ENCODE results near the gene RNF114. TPM values are rescaled to one million over a fixed set of nuclear protein-coding genes. Genes with fewer than 3 reads are reported as not detected.
A peak's percentile ranks its signal among the peaks of the same experiment; 100 is the strongest.

The RNF114 gene, protein sequence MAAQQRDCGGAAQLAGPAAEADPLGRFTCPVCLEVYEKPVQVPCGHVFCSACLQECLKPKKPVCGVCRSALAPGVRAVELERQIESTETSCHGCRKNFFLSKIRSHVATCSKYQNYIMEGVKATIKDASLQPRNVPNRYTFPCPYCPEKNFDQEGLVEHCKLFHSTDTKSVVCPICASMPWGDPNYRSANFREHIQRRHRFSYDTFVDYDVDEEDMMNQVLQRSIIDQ
- total RNA-seq, result 89.2 TPM
- polyA plus RNA-seq (ENCODE audit: insufficient read depth, low read depth, low replicate concordance), result 70.7 TPM
- long read RNA-seq, donor 1, transcript RNF114-201 (6 exons, 2,503 nt), result major isoform, 12 of 20 reads
- long read RNA-seq, donor 1, partial matches to known transcripts, result 5 of 20 reads
- long read RNA-seq, donor 1, other reads (novel, unspliced or antisense), result 0 of 20 reads
- long read RNA-seq, donor 2, transcript RNF114-201 (6 exons, 2,503 nt), result major isoform, 23 of 29 reads
- long read RNA-seq, donor 2, partial matches to known transcripts, result 0 of 29 reads
- long read RNA-seq, donor 2, other reads (novel, unspliced or antisense), result 0 of 29 reads
- long read RNA-seq, donor 3, transcript RNF114-201 (6 exons, 2,503 nt), result major isoform, 38 of 52 reads
- long read RNA-seq, donor 3, transcript RNF114-207 (4 exons, 2,006 nt), result minor isoform, 6 of 52 reads
- long read RNA-seq, donor 3, partial matches to known transcripts, result 5 of 52 reads
- long read RNA-seq, donor 3, other reads (novel, unspliced or antisense), result 0 of 52 reads
- long read RNA-seq, donor 4, transcript RNF114-201 (6 exons, 2,503 nt), result major isoform, 20 of 27 reads
- long read RNA-seq, donor 4, partial matches to known transcripts, result 0 of 27 reads
- long read RNA-seq, donor 4, other reads (novel, unspliced or antisense), result 0 of 27 reads
- long read RNA-seq, donor 5, partial matches to known transcripts, result 0 of 2 reads
- long read RNA-seq, donor 5, other reads (novel, unspliced or antisense), result 0 of 2 reads
- long read RNA-seq, donor 6, transcript RNF114-201 (6 exons, 2,503 nt), result major isoform, 19 of 22 reads
- long read RNA-seq, donor 6, partial matches to known transcripts, result 0 of 22 reads
- long read RNA-seq, donor 6, other reads (novel, unspliced or antisense), result 0 of 22 reads
- long read RNA-seq, donor 7, transcript RNF114-201 (6 exons, 2,503 nt), result major isoform, 53 of 73 reads
- long read RNA-seq, donor 7, partial matches to known transcripts, result 2 of 73 reads
- long read RNA-seq, donor 7, other reads (novel, unspliced or antisense), result 15 of 73 reads
- long read RNA-seq, donor 8, transcript RNF114-201 (6 exons, 2,503 nt), result major isoform, 14 of 26 reads
- long read RNA-seq, donor 8, partial matches to known transcripts, result 6 of 26 reads
- long read RNA-seq, donor 8, other reads (novel, unspliced or antisense), result 0 of 26 reads
- long read RNA-seq, donor 9, transcript RNF114-201 (6 exons, 2,503 nt), result major isoform, 16 of 16 reads
- long read RNA-seq, donor 9, partial matches to known transcripts, result 0 of 16 reads
- long read RNA-seq, donor 9, other reads (novel, unspliced or antisense), result 0 of 16 reads
- long read RNA-seq, donor 10, transcript RNF114-201 (6 exons, 2,503 nt), result major isoform, 15 of 19 reads
- long read RNA-seq, donor 10, partial matches to known transcripts, result 0 of 19 reads
- long read RNA-seq, donor 10, other reads (novel, unspliced or antisense), result 0 of 19 reads

DNA sequence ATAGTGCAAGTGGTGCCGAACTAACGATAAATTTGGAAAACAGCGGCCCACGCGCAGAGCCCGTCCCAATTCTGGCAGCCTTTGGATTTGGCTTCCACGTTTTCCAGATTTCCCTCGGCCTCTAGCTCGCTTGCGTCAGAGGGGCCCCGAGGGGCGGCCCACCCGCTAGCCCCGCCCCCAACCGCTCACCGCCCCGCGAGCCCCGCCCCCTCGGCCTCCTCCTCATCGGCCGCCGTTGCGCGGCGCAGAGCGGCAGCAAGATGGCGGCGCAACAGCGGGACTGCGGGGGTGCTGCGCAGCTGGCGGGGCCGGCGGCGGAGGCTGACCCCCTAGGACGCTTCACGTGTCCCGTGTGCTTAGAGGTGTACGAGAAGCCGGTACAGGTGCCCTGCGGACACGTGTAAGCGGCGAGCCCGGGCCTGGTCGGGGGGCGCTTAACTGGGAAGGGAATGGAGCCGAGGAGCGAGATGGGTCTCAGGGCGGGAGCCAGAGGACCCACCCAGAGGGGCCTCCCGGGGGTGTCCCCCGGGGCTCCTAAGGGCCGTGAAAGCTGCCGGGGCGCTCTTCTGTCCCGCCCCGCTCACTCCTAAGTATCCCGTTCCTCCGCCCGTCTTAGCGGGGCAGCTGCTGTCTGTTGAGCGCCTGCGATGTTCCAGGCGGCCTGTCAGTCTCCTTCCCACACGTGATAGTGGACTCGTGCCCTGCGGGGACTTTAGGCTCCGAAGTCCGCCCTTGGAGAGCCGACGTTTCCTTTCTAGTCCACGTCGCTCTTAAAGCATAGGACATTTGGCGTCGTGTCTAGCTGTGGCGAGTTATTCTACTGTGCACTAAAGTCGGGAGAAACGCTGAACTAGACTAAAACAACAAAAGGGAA is at the start of gene RNF114:
RNF114 (plus strand) TSS at position 245 of the 874 bp plus-strand sequence; CDS start at position 261, 16 bp downstream.
- peaks cover 0 to 24% (median 7%) of the 10 kb centered on the region in 3 donors for H3K4me1 ChIP-seq (ENCODE audit: control insufficient read depth in 2 of 3, insufficient read depth in 2 of 3, low read depth in 1 of 3, low read length in 3 of 3)
- FAIRE-seq, result no peak

DNA sequence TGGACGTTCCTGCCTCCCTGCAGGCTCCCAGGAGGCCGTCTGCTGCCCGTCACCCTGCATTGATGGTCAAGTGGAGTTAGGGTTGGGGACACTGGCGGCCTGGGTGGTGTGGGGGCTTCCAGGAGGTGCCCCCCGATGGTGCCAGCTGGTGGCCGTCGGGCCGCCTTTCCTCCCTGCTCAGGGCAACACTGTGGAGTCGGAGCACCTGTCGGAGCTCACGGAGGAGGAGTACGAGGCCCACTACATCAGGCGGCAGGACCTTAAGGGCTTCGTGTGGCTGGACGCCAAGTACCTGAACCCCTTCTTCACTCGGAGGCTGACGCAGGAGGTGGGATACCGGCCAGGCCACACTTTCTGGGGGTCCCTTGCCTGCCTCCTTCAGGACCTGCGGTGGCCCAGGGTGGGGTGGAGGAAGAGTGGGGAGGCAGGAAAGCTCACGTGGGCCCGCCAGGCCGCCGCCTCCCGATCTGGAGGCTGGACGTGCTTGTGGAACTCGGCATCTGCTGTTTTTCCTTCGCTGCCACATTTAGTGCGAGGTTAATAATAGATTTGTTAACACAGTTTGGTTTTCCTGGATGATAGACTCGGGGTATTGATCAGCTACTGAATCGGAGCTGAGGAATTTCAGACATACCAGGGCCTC is 49.5 kb upstream of the RNF114 start:
- Histone ChIP-seq H3K4me1 (ENCODE audit: control insufficient read depth in 2 of 3, insufficient read depth in 2 of 3, low read depth in 1 of 3, low read length in 3 of 3) (peaks cover 0 to 12% (median 0%) of the 10 kb centered on the region in 3 donors), H3K36me3 (ENCODE audit: control insufficient read depth in 2 of 3, insufficient read depth in 3 of 3, low read length in 3 of 3) (peaks cover 0 to 20% (median 9%) of the 10 kb centered on the region in 3 donors)

More for the DNA sequence above, at the start of gene RNF114:
- Histone ChIP-seq H3K27me3 (ENCODE audit: control insufficient read depth, insufficient read depth, low read length) (no peaks in the 10 kb centered on the region), H3K9me3 (ENCODE audit: control insufficient read depth in 2 of 3, insufficient read depth in 1 of 3, low read length in 3 of 3) (no peaks in the 10 kb centered on the region), H3K9ac (ENCODE audit: low read length in 3 of 3) (peak within 1 kb of the TSS; percentile 31 to 98 (median 92)), H3K4me3 (ENCODE audit: low read length in 3 of 3) (peak within 1 kb of the TSS; percentile 77 to 98 (median 89)), H3K36me3 (ENCODE audit: control insufficient read depth in 2 of 3, insufficient read depth in 3 of 3, low read length in 3 of 3) (peaks cover 0 to 8% (median 2%) of the 10 kb centered on the region in 3 donors), H3K27ac (ENCODE audit: low read depth in 2 of 2, low read length in 2 of 2) (peak within 1 kb of the TSS; percentile 88 to 93)
- intact Hi-C loops (cut with DNase I), result no loop called here
- DNase-seq, result peak; percentile 94 to 97 (median 96)
- TF ChIP-seq, protein P1, sequence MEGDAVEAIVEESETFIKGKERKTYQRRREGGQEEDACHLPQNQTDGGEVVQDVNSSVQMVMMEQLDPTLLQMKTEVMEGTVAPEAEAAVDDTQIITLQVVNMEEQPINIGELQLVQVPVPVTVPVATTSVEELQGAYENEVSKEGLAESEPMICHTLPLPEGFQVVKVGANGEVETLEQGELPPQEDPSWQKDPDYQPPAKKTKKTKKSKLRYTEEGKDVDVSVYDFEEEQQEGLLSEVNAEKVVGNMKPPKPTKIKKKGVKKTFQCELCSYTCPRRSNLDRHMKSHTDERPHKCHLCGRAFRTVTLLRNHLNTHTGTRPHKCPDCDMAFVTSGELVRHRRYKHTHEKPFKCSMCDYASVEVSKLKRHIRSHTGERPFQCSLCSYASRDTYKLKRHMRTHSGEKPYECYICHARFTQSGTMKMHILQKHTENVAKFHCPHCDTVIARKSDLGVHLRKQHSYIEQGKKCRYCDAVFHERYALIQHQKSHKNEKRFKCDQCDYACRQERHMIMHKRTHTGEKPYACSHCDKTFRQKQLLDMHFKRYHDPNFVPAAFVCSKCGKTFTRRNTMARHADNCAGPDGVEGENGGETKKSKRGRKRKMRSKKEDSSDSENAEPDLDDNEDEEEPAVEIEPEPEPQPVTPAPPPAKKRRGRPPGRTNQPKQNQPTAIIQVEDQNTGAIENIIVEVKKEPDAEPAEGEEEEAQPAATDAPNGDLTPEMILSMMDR (IDR thresholded peaks at IDR 0.05; ENCODE audit: borderline replicate concordance, extremely low read depth, insufficient read depth), result no peak

More for the DNA sequence above, 49.5 kb upstream of the RNF114 start:
- Histone ChIP-seq H3K9ac (ENCODE audit: low read length in 3 of 3) (no peak overlapping the region), H3K9me3 (ENCODE audit: control insufficient read depth in 2 of 3, insufficient read depth in 1 of 3, low read length in 3 of 3) (no peaks in the 10 kb centered on the region), H3K27ac (ENCODE audit: low read depth in 2 of 2, low read length in 2 of 2) (peak overlapping the region; percentile 11 to 19), H3K27me3 (ENCODE audit: control insufficient read depth, insufficient read depth, low read length) (no peaks in the 10 kb centered on the region), H3K4me3 (ENCODE audit: low read length in 3 of 3) (no peak overlapping the region)
- DNase-seq (no peak), FAIRE-seq (no peak)
- intact Hi-C loops (cut with DNase I), result no loop called here
- TF ChIP-seq, protein P1 (IDR thresholded peaks at IDR 0.05; ENCODE audit: borderline replicate concordance, extremely low read depth, insufficient read depth), result no peak
